Endothelial cell of umbilical vein (primary cell): Measurements from ENCODE around the gene SLC30A7.

ENCODE experiments used
- CTCF ChIP-seq, 2 donors: IDR thresholded peaks; 1 replicate in 1 of 2; 2 replicates in 1 of 2; pipeline ENCODE4 v1.5.1; 2011; ENCODE audit warnings: low read length in 2 of 2, mild to moderate bottlenecking in 2 of 2, moderate library complexity in 2 of 2, control low read depth in 1 of 2, inconsistent platforms in 1 of 2, low read depth in 1 of 2; ENCODE audit not compliant: insufficient read depth in 1 of 2; ENCODE audit errors: extremely low read depth in 1 of 2
- EZH2 ChIP-seq: IDR thresholded peaks from 2 replicates; pipeline ENCODE4 v1.6.1; 2012; ENCODE audit warnings: borderline replicate concordance, low read depth, mild to moderate bottlenecking, moderate library complexity, low read length, inconsistent platforms; ENCODE audit not compliant: severe bottlenecking
- FOS ChIP-seq: IDR thresholded peaks from 2 replicates; pipeline ENCODE4 v1.6.1; 2011; ENCODE audit warnings: mild to moderate bottlenecking, low read length, moderate library complexity, borderline replicate concordance; ENCODE audit not compliant: insufficient read depth
- POLR2A ChIP-seq: IDR thresholded peaks from 2 replicates; pipeline ENCODE4 v1.6.1; 2012; ENCODE audit warnings: low read depth, mild to moderate bottlenecking, control low read depth, low read length
- POLR2AphosphoS5 ChIP-seq: IDR thresholded peaks from 2 replicates; pipeline ENCODE4 v1.6.1; 2012; ENCODE audit warnings: low read depth, mild to moderate bottlenecking, control low read depth, low read length, moderate library complexity; ENCODE audit not compliant: insufficient read depth

GRCh38 chr1:100950337-100950736 is 54.4 kb downstream of the SLC30A7 start:
- no peak for TF ChIP-seq CTCF (IDR thresholded peaks at IDR 0.05; ENCODE audit: extremely low read depth in 1 of 2, insufficient read depth in 1 of 2, low read depth in 1 of 2, low read length in 2 of 2)
- TF ChIP-seq POLR2A: no peak
- TF ChIP-seq FOS: no peak
- no peak for TF ChIP-seq POLR2AphosphoS5
- no peak for TF ChIP-seq EZH2
